HG02623 (cell line): ENCODE data around the gene IPMK.
A peak's percentile ranks its signal among the peaks of the same experiment; 100 is the strongest.
"Not testable (repeated sequence)": the region's sequence is repeated elsewhere in the genome, so short reads cannot be mapped to it uniquely, and the experiment has no call there.

Experiments
- ATAC-seq: cut with Tn5 transposase; IDR thresholded peaks from one replicate; pipeline ENCODE4 v1.9.1; 2021; ENCODE audit warnings: moderate library complexity; ENCODE audit not compliant: unreplicated experiment

IPMK gene

DNA sequence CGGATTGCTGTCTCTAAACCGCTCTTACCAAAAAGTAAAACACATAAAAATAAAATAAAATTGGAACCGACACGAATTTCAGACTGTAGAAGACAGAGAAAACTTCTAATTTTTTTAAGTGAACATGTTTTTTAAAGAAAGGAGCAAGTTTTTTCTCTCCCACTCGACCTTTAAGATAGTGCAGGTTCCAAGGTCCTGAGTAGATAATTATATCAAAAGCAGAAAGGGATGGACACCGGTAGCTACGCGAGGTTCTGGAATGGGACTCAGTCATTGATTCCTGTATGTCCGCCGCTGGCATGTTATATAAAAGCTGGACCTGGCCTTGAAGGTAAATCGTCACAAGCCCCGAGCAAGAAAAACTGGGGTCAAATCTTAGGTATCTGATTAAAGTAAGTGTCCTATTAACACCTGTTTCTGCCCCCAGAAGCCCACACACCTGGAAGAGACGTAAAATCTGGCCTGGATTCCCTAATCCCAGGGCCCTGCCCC lies 806 bp upstream of the IPMK start:
- peak; percentile 0 for ATAC-seq

DNA sequence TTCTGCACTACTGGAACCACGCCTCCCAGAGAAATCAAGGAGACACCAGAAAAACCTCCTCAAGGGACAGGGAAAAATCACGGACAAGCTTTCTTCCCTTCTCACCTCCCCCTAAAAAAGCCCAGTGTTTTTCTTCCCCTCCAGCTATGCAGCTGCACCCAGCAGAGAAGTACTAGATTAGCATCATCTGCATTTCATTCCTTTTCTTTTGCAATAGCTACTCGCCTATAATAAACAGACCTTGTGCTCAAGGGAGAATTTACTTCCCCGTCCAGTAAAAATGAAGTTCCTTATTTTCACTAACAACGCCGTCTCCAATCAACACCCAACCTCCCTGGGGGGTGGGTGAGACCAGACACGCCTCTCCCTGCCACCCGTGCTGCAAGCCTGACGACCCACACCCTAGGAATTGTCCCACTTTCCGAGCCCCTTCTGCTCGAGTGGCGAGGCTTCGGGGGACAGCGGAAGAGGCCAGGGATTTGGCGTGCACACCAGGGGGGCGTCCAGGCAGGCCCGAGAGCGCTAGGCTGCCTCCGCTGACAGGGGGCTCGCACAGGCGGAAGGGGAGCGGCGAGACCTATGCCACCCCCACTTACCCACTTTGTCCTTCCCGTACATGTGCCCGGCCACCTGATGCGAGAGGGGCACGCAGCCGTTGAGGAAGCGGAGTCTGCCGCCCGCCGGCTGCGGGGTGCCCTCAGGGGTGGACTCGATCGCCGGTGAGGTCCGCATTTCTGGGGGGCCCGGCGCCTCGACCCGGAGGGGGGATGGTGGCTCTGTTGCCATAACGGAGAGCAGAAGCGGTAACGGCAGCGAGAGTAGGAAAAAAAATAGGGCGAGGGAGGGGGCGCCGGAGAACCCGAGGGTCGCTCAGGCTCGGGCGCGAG lies 625 bp downstream of the IPMK start:
- peak; percentile 2 for ATAC-seq

GRCh38 chr10:58266003-58266825 lies 1.5 kb downstream of the IPMK start:
- no peak for ATAC-seq

GRCh38 chr10:58265249-58265648 lies 2.4 kb downstream of the IPMK start:
- no peak for ATAC-seq

DNA sequence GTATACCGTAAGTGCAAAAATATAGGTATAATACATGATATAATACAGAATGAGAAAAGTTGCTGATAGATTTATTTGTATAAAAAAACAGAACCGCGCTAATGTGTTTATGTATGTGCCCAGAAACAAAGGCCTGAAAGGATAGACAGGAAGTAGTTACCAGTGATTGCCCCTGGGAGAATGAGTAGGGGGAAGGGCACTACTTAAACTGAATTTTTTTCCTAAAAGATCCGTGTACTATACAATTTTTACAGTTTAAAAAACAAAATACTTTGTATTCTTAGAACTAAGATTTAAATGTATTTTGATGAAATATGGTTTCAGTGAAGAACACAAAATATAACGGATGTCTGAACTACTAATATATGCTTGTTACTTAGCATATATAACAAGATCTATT lies 2.9 kb downstream of the IPMK start:
- ATAC-seq: no peak

DNA sequence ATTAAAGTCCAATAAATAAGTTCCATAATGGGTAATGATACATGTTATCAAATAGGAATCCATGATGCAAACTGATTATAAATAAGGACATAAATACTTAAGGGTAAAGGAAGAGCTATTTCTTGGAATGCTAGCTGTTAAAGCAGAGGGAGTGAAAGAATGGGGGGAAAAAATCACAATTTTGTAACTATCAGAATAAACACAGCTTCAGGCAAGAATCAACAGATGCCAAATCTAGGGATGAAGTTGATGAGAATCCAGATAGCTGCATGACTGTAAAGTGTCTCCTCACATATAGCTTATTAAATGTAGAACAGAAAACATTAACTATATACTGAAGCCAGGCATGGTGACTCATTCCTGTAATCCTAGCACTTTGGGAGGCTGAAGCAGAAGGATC lies 4.9 kb downstream of the IPMK start:
- ATAC-seq: no peak

DNA sequence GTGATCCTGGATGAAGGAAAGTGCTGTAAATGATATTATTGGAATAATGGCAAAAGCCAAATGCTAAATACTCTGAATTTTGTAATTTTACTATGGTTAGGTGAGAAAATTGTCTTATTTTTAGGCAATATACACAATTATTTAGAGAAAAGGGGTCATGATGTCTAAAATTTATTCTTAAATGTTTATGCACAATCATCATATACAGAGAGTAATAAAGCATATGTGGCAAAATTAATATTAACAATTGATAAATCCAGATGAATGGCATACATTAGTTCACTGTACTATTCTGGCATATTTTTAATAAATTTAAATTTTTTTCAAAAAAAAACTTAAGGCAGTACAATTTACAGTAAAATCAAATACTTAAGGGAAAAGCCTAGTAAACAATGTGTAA lies 7.4 kb downstream of the IPMK start:
- no peak for ATAC-seq

GRCh38 chr10:58258977-58259692 lies 8.6 kb downstream of the IPMK start:
- no peak for ATAC-seq

- not testable (repeated sequence) for ATAC-seq
These were observed 11.5 kb downstream of the IPMK start for GRCh38 chr10:58256013-58256780.

GRCh38 chr10:58254644-58255043 lies 13.1 kb downstream of the IPMK start:
- ATAC-seq: no peak

DNA sequence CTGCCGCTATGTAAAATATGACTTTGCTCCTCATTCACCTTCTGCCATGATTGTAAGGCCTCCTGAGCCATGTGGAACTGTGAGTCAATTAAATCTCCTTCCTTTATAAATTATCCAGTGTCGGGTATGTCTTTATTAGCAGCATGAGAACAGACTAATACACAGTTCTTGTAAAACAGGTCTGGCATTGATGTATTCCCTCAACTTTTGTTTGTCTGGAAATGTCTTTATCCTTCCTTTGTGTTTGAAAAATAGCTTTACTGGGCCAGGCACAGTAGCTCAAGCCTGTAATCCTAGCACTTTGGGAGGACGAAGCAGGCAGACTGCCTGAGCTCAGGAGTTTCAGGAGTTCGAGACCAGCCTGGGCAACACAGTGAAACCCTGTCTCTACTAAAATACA lies 14.5 kb downstream of the IPMK start:
- no peak for ATAC-seq

DNA sequence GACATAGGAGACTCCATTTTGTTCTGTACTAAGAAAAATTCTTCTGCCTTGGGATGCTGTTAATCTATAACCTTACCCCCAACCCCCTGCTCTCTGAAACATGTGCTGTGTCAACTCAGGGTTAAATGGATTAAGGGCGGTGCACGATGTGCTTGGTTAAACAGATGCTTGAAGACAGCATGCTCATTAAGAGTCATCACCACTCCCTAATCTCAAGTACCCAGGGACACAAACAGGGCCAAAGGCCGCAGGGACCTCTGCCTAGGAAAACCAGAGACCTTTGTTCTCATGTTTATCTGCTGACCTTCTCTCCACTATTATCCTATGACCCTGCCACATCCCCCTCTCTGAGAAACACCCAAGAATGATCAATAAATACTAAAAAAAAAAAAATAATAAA lies 23.0 kb downstream of the IPMK start:
- not testable (repeated sequence) for ATAC-seq

DNA sequence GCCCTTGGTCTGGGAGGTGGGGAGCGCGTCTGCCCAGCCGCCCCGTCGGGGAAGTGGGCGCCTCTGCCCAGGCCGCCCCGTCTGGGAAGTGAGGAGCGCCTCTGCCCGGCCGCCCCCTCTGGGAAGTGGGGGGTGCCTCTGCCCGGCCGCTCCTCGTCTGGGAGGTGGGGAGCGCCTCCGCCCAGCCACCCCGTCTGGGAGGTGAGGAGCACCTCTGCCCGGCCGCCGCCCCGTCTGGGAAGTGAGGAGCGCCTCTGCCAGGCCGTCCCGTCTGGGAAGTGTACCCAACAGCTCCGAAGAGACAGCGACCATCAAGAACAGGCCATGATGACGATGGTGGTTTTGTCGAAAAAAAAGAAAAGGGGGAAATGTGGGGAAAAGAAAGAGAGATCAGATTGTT lies 23.5 kb downstream of the IPMK start:
- ATAC-seq: not testable (repeated sequence)

DNA sequence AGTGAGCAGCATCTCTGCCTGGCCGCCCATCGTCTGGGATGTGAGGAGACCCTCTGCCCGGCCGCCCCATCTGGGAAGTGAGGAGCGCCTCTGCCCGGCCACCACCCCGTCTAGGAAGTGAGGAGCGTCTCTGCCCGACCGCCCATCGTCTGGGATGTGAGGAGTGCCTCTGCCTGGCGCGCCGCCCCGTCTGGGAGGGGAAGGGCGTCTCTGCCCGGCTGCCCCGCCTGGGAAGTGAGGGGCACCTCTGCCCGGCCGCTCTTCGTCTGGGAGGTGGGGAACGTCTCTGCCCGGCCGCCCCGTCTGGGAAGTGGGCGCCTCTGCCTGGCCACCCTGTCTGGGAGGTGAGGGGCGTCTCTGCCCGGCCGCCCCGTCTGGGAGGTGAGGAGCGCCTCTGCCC lies 23.9 kb downstream of the IPMK start:
- ATAC-seq: not testable (repeated sequence)

DNA sequence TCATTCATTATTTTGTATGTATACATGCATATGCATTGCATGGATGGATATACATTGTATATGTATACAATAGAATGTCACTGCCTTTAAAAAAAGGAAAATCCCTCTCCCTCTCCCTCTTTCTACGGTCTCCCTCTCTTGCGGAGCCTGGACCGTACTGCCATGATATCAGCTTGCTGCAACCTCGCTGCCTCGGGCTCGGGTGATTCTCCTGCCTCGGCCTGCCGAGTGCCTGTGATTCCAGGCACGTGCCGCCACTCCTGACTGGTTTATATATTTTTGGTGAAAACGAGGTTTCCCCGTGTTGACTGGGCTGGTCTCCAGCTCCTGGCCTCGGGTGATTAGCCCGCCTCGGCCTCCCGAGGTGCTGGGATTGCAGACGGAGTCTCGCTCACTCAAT lies 24.4 kb downstream of the IPMK start:
- no peak for ATAC-seq

DNA sequence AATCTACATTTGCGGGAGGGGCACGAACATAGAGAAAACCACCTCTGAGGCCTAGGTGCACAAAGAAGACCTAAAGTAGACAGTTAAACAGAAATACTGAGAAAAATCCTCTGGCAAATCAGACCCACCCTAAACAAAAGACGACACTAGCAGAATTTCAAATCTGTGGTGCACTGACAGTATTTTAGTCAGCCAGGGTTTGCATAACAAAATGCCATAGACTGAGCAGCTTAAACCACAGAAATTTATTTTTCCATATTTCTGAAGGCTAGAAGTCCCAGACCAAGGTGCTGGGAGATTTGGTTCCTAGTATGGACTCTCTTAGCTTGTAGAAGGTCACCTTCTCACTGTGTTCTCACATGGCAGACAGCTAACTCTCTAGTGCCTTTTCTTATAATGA lies 26.3 kb downstream of the IPMK start:
- no peak for ATAC-seq

GRCh38 chr10:58240531-58240930 lies 27.2 kb downstream of the IPMK start:
- no peak for ATAC-seq

DNA sequence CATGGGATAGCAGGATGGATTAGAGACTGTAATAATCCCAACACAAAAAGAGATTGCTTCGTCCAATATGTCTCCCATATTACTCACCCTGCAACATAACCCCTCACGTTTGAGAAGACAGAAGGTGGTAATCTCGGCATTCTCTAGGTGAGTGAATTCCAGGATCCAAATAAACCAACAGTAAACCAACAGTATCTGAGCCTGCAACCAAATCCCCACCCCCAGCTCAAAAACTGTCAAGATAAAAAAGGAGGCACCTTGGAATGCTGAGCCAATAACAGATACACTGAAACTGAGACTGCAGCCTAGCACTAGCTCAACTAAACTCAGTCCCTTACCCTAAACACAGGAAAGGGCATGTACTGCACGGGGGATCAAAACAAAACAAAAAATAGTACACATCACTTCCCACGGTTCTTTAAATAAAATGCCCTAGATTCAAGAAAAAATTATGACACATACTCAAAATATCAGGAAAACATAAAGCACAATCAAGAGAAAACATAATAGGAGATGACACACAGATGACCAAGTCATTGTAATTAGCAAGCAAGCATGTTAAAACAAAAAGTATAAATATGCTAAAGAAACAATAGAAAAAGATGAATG lies 28.0 kb downstream of the IPMK start:
- ATAC-seq: no peak

- ATAC-seq: no peak
These were observed 30.5 kb downstream of the IPMK start for GRCh38 chr10:58237014-58237834.
